Stimulated activated CD8-positive, alpha-beta memory T cell treated with anti-CD3 and anti-CD28 coated beads, Interleukin-7, amount 100 ng/mL, for 1 hour (primary cell): Measurements from ENCODE around the gene CCDC8.
"Not testable (repeated sequence)": the region's sequence is repeated elsewhere in the genome, so short reads cannot be mapped to it uniquely, and the experiment has no call there.

Experiments used
- DNase-seq, 2 donors: peaks; one replicate each; pipeline ENCODE4 v3.0.0-alpha.2; 2020; ENCODE audit warnings: low read depth in 2 of 2

Gene CCDC8

GRCh38 chr19:46404753-46405468 lies 8.5 kb downstream of the CCDC8 start:
- no peak for DNase-seq

DNA sequence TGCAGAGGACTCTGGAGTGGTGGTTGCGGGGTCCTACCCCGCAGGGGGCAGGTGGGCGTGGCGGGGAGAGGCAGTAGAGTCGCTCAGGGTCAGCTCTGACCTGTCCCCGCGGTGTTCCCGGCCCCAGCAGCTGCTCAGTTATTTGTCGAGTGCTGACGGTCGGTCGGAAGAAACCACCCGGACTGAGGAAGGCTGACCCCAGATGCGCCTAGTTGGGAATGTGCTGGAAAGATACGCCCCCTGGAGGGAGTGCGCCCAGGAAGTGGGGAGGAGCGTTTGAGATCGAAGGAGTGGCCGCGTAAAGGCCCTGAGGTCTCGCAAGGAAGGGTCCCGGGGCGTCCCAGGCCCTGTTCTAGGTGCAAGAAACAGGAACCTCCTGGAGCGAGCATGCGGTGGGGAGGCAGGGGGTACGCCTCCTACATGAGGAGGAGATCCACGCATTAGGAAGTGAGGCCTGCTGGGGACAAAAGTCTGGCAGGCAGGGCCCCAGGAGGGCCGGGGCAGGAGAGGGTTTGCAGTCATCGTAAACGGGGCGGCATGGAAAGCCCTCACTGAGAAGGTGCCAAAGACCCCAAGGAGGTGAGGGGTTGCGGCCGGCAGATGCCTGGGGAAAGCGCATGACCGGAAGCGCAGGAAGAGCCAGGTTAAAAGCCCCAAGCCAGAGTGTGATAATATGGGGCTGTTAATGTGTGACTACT lies 9.2 kb downstream of the CCDC8 start:
- no peak for DNase-seq

GRCh38 chr19:46402725-46403124 lies 10.6 kb downstream of the CCDC8 start:
- DNase-seq: no peak

DNA sequence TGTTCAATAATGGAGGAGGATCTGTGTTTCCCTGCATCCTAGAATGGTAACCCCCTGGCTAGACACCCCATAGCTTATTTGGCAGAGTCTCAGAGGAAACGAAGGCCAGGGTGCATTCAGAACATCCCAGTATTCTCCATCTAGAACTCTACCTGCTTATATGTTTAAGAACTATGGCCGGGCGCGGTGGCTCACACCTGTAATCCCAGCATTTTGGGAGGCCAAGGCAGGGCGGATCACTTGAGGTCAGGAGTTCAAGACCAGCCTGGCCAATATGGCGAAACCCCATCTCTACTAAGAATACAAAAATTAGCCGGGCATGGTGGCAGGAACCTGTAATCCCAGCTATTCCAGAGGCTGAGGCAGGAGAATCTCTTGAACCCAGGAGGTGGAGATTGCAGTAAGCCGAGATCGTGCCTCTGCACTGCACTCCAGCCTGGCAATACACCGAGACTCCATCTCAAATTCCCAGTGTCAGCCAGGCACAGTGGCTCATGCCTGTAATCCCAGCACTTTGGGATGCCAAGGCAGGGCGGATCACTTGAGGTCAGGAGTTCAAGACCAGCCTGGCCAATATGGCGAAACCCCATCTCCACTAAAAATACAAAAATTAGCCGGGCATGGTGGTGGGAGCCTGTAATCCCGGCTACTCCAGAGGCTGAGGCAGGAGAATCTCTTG lies 15.4 kb downstream of the CCDC8 start:
- DNase-seq: not testable (repeated sequence)

DNA sequence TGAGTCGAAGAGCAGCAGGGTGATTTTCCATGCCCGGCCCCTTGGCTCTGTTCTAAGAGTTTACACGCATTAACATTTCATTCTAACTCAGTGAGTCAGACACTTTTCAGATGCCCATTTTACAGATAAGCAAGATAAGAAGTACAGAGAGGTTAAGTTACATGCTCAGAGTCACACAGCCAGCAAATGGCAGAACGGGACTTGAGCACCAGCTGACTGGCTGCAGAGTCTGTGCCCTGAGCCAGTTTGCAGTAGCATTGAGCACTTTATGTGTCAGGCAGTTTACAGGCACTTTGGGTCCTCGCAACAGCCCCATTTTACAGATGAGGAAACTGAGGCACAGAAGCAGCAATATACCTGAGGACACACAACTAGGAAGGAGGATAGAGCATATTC lies 19.0 kb downstream of the CCDC8 start:
- DNase-seq: no peak

- DNase-seq: no peak
Observed at GRCh38 chr19:46393456-46394401, 19.6 kb downstream of the CCDC8 start.

- no peak for DNase-seq
Observed at GRCh38 chr19:46392837-46393236, 20.5 kb downstream of the CCDC8 start.

GRCh38 chr19:46392252-46392801 lies 21.0 kb downstream of the CCDC8 start:
- no peak for DNase-seq

GRCh38 chr19:46391296-46392251 lies 21.8 kb downstream of the CCDC8 start:
- no peak for DNase-seq

DNA sequence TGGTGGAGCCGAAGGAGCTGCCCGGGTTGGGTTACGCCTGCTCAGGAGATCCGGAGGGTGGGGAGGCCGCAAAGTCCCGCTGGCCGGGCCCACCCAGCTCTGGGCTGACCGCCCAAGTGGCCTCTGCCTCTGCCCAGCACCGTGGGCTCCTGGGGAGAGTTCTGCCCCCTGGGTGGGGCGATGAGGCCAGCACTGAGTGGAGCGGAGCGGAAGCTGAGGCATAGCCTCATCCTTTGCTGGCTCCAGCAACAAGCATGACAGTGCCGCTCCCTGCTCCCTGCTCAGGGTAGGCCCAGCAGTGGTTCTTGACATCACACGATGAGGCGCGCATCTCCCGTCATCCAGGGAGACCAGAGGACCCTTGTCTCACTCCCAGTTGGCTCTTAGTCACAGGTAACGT lies 22.5 kb downstream of the CCDC8 start:
- no peak for DNase-seq

- DNase-seq: no peak
Observed at GRCh38 chr19:46390121-46390858, 23.1 kb downstream of the CCDC8 start.

DNA sequence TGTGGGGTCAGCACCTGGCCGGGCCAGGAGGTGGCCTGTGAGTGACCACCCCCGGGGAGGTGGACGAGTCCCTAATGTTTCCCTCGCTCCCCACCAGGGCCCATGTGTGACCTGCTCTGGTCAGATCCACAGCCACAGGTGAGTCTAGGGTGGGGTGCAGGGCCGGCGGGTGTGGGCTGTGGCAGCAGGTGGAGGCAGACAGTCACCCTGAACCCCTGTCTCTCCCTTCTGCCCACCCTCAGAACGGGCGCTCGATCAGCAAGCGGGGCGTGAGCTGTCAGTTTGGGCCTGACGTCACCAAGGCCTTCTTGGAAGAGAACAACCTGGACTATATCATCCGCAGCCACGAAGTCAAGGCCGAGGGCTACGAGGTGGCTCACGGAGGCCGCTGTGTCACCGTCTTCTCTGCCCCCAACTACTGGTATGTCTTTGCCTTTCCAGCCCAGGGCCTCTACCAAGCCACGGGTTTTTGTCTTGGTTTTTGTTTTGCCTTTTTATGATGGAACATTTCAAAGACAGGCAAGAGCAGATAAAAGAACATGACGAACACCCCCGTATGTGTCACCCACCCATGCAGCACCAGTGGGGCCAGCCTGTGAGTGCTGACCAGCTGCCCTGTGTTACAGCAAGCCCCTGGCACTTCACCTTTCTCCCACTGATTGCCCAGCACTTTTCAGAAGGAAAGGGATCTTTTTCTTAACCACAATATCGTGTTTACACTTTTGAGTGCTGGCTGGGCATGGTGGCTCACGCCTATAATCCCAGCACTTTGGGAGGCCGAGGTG lies 24.9 kb downstream of the CCDC8 start:
- DNase-seq: no peak

GRCh38 chr19:46387713-46388130 lies 25.6 kb downstream of the CCDC8 start:
- no peak for DNase-seq

GRCh38 chr19:46386996-46387712 lies 26.2 kb downstream of the CCDC8 start:
- no peak for DNase-seq

DNA sequence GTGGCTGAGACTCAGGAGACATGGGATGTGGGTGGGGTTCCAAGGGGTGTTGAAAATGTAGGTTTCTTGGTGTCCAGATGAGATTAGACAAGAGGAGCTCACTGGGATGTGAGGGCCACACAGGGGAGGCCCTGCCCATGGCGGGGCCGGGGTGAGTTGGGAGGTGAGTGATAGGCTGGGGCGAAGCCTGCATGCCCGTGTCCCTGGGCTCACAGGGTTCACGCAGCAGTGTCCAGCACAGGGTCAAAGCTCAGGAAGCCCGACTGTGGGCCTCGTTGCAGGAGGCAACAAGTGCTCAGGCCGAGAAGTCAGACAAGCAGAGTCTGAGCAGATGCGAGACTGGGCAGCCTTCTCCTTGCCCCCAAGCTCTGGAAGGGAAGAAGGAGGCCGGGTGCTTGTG lies 27.2 kb downstream of the CCDC8 start:
- no peak for DNase-seq

DNA sequence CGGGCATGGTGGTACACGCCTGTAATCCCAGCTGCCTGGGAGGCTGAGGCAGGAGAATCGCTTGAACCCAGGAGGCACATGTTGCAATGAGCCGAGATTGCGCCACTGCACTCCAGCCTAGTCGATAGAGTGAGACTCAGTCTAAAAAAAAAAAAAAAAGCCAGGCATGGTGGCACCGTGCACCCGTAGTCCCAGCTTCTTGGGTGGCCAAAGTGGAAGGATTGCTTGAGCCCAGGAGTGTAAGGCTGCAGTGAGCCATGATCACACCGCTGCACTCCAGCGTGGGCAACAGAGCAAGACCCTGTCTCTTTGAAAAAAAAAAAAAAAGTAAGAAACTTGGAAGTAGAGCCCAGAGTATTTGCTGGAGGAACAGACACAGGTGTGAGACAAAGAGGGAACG lies 27.7 kb downstream of the CCDC8 start:
- no peak for DNase-seq

DNA sequence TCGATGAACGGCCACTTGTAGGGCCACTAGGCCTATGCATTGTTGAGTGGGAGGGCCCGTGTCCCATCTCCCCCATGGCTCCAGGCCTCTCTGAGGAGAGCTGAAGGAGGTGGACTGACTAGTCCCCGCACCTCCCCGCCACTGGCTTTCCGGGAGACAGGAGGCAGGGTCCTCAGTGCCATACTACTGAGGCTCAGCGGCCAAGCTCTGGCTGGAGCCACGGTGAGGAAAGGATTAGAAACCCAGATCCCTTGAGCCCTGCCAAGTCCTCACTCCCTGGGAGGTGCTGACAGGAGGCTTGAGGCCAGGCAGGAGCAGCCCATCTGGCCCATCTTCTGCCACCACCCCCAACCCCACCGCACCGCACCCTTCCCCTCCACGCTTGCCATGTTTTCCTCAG lies 29.0 kb downstream of the CCDC8 start:
- no peak for DNase-seq

DNA sequence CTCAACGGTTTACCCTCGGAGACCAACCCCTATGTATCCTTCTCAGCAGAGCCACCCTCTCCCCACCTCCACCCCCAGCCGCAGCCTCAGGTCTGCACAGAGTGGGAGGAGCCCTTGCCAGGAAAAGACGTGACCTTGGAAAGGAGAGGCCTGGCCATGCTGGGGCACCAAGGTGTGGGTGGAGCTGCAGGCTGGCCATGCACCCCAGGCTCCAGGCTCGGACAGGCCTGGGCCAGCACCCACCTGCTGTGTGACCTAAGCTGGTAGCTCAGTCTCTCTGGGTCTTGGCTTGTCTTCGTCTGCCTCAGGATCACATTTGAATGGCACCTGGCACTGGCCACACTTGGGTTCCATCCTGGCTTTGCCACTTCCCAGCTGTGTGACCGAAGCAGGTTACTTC lies 29.5 kb downstream of the CCDC8 start:
- DNase-seq: no peak
